ENCODE data around the gene F2R. TPM values are rescaled to one million over a fixed set of nuclear protein-coding genes. Genes with fewer than 3 reads are reported as not detected.

The F2R gene
- total and polyA plus RNA-seq, 2 of the 4 experiments (the other 2 are of a cell fraction), result 85.7 to 147 TPM

DNA sequence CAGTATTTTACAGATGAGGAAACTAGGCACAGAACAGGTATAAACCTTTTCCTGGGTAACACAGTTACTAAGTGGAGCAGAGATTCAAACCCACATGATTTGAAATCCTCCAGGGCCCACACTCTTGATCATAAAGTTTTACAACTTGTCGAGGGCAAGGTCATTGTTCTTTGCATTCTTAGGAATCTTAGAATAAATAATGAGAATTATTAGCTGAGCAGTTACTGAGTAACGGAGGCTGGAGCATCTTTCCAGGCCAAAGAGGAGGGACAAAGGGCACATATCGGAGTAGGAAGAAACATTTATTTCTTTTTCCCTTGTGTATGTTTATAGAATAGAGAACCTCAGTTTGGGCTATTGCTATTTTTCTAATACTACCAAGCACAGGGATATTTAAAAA is 27.1 kb upstream of the F2R start:
- ChIA-PET POLR2A (ENCODE audit: unreplicated experiment) (interaction anchor here (1.2 kb wide), 1 partner anchor 10 kb away, joined by 8 read pairs; no protein-coding TSS in a partner anchor), CTCF (interaction anchor here (0.9 to 1.3 kb wide), 2 partner anchors 15 to 87 kb away, joined by 3 to 5 read pairs; no protein-coding TSS in a partner anchor)
- Histone ChIP-seq H4K20me1 (ENCODE audit: insufficient read depth, low read length) (no peaks in the 10 kb centered on the region), H2AK9ac (replicated peaks; ENCODE audit: low read depth, low read length, poor library complexity) (no peak overlapping the region), H3K9ac (ENCODE audit: low read depth, low read length) (peak overlapping the region; percentile 1; the same call in 1 of the 2 replicates), H3K14ac (replicated peaks; ENCODE audit: low read depth, low read length) (peak overlapping the region; percentile 82), H2AFZ (replicated peaks; ENCODE audit: low read length, poor library complexity) (no peak overlapping the region), H3K27ac (ENCODE audit: insufficient read depth, low read length) (peak overlapping the region; percentile 92), H2AK5ac (ENCODE audit: low read depth, low read length) (0 out of 2 replicates have a peak overlapping the region, but pooled peaks have one; percentile 48), H3K9me1 (ENCODE audit: insufficient read depth, low read length) (peaks cover 15% of the 10 kb centered on the region), H3K56ac (ENCODE audit: extremely low read depth, insufficient read depth, low read length) (peak overlapping the region; percentile 86), H2BK20ac (ENCODE audit: low read depth, low read length) (peak overlapping the region; percentile 93), H4K8ac (ENCODE audit: low read depth in 2 of 2, low read length in 2 of 2) (peak overlapping the region; percentile 72 to 84), H4K91ac (ENCODE audit: insufficient read depth, low read depth, low read length) (peak overlapping the region; percentile 92), H2BK5ac (ENCODE audit: low read depth, low read length, poor library complexity, severe bottlenecking) (peak overlapping the region; percentile 98), H3K4me1 (ENCODE audit: control insufficient read depth, insufficient read depth, low read length) (peaks cover 25% of the 10 kb centered on the region), H3K18ac (ENCODE audit: low read depth, low read length) (peak overlapping the region; percentile 65; the same call in 1 of the 2 replicates), H2BK15ac (ENCODE audit: low read depth, low read length) (peak overlapping the region; percentile 91; the same call in 2 of the 3 replicates), H3K4ac (ENCODE audit: low read depth, low read length) (peak overlapping the region; percentile 91; the same call in 1 of the 2 replicates), H3K9me3 (ENCODE audit: control insufficient read depth, insufficient read depth, low read length) (no peaks in the 10 kb centered on the region), H3K4me2 (ENCODE audit: low read depth, low read length) (no peak overlapping the region; the same call in 1 of the 2 replicates), H3K4me3 (ENCODE audit: insufficient read depth, low read depth, low read length) (no peak overlapping the region), H3K27me3 (ENCODE audit: control insufficient read depth, insufficient read depth, low read length) (no peaks in the 10 kb centered on the region), H3K79me1 (ENCODE audit: low read depth in 1 of 2, low read length in 2 of 2) (peaks cover 0 to 8% of the 10 kb centered on the region in 2 experiments; a peak in 2 of 4 replicates), H4K5ac (ENCODE audit: low read depth, low read length) (peak overlapping the region; percentile 13; the same call in 1 of the 2 replicates), H3K36me3 (ENCODE audit: control insufficient read depth, insufficient read depth, low read length) (no peaks in the 10 kb centered on the region), H2BK120ac (ENCODE audit: low read depth, low read length) (peak overlapping the region; percentile 93), H3K23ac (ENCODE audit: low read depth, low read length) (peak overlapping the region; percentile 82; the same call in 1 of the 2 replicates)
- intact Hi-C loops (cut with micrococcal nuclease), result no loop called here
- peak; percentile 44 for ATAC-seq (ENCODE audit: low read depth)
- TF ChIP-seq RCOR1 (IDR thresholded peaks at IDR 0.05; ENCODE audit: insufficient replicate concordance, low read length) (no peak), POLR2A (IDR thresholded peaks at IDR 0.05; ENCODE audit: low read depth, low read length) (no peak), FOS (IDR thresholded peaks at IDR 0.05; ENCODE audit: low read depth, low read length) (no peak), MXI1 (IDR thresholded peaks at IDR 0.05; ENCODE audit: borderline replicate concordance, low read depth, low read length) (no peak), SMC3 (IDR thresholded peaks at IDR 0.05; ENCODE audit: low read depth, low read length) (no peak), CEBPB (IDR thresholded peaks at IDR 0.05; ENCODE audit: low read depth, low read length) (no peak), MAFK (IDR thresholded peaks at IDR 0.05; ENCODE audit: low read depth, low read length) (no peak), BHLHE40 (IDR thresholded peaks at IDR 0.05; ENCODE audit: low read depth, low read length) (no peak), NFE2L2 (IDR thresholded peaks at IDR 0.05; ENCODE audit: low read depth, low read length) (no peak), CHD1 (IDR thresholded peaks at IDR 0.05; ENCODE audit: low read depth, low read length) (no peak), RFX5 (IDR thresholded peaks at IDR 0.05; ENCODE audit: low read depth, low read length) (no peak), RAD21 (IDR thresholded peaks at IDR 0.05; ENCODE audit: low read length) (no peak), MAZ (IDR thresholded peaks at IDR 0.05; ENCODE audit: borderline replicate concordance, low read depth, low read length) (no peak)
- TF ChIP-seq, protein P1, sequence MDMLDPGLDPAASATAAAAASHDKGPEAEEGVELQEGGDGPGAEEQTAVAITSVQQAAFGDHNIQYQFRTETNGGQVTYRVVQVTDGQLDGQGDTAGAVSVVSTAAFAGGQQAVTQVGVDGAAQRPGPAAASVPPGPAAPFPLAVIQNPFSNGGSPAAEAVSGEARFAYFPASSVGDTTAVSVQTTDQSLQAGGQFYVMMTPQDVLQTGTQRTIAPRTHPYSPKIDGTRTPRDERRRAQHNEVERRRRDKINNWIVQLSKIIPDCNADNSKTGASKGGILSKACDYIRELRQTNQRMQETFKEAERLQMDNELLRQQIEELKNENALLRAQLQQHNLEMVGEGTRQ (IDR thresholded peaks at IDR 0.05; ENCODE audit: low read depth, low read length), result no peak
- TF ChIP-seq, protein P2, sequence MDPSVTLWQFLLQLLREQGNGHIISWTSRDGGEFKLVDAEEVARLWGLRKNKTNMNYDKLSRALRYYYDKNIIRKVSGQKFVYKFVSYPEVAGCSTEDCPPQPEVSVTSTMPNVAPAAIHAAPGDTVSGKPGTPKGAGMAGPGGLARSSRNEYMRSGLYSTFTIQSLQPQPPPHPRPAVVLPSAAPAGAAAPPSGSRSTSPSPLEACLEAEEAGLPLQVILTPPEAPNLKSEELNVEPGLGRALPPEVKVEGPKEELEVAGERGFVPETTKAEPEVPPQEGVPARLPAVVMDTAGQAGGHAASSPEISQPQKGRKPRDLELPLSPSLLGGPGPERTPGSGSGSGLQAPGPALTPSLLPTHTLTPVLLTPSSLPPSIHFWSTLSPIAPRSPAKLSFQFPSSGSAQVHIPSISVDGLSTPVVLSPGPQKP (IDR thresholded peaks at IDR 0.05; ENCODE audit: borderline replicate concordance, low read depth, low read length), result no peak
- TF ChIP-seq, protein P3, sequence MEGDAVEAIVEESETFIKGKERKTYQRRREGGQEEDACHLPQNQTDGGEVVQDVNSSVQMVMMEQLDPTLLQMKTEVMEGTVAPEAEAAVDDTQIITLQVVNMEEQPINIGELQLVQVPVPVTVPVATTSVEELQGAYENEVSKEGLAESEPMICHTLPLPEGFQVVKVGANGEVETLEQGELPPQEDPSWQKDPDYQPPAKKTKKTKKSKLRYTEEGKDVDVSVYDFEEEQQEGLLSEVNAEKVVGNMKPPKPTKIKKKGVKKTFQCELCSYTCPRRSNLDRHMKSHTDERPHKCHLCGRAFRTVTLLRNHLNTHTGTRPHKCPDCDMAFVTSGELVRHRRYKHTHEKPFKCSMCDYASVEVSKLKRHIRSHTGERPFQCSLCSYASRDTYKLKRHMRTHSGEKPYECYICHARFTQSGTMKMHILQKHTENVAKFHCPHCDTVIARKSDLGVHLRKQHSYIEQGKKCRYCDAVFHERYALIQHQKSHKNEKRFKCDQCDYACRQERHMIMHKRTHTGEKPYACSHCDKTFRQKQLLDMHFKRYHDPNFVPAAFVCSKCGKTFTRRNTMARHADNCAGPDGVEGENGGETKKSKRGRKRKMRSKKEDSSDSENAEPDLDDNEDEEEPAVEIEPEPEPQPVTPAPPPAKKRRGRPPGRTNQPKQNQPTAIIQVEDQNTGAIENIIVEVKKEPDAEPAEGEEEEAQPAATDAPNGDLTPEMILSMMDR (conservative IDR thresholded peaks at IDR 0.05; ENCODE audit: low read depth, low read length), result no peak
- in situ Hi-C loops (cut with MboI; ENCODE audit: low sequenced_read_pairs), result no loop called here
- dilution Hi-C loops (cut with HindIII; ENCODE audit: low sequenced_read_pairs, unreplicated experiment), result no loop called here
- DNase-seq, result peak; percentile 53
- no CpG with 5 or more reads among the region's 3 CpGs for WGBS, 2 experiments (ENCODE audit: extremely low coverage in 2 of 2, insufficient read length in 1 of 2)
- no TSS peak for BruUV-seq (replicated peaks)

Measured in IMR-90 (cell line).